Testis (tissue), 3 donors: ENCODE measurements around the gene TMEM184A. TPM values are rescaled to one million over a fixed set of nuclear protein-coding genes. Genes with fewer than 3 reads are reported as not detected.

Source experiments
- DNase-seq: peaks from one replicate; pipeline ENCODE4 v3.0.0-alpha.2; 2019
- H3K27ac ChIP-seq, 2 donors: fragments of 200-600 bp; sonication (generic); one replicate each; pipeline ENCODE4 v1.5.1; 2019
- H3K27me3 ChIP-seq: fragments of 200-600 bp; sonication (generic); one replicate; pipeline ENCODE4 v1.5.1; 2019
- H3K36me3 ChIP-seq: fragments of 200-600 bp; sonication (generic); one replicate; pipeline ENCODE4 v1.5.1; 2017; ENCODE audit warnings: low read depth; ENCODE audit errors: missing control alignments
- H3K4me1 ChIP-seq: fragments of 200-600 bp; sonication (generic); one replicate; pipeline ENCODE4 v1.5.1; 2019
- H3K4me3 ChIP-seq, 2 donors: fragments of 200-600 bp; sonication (generic); one replicate each; pipeline ENCODE4 v1.5.1; 2017 to 2019
- H3K9me3 ChIP-seq: fragments of 200-600 bp; sonication (generic); one replicate; pipeline ENCODE4 v1.5.1; 2017
- CTCF ChIP-seq, 3 experiments: fragments of 450-650 bp in 2 of 3; fragments of 200-600 bp in 1 of 3; sonication (generic) in 1 of 3; IDR thresholded peaks; one replicate each; pipeline ENCODE4 v1.5.1; 2016 to 2019; ENCODE audit warnings: antibody characterized with exemption in 3 of 3, mild to moderate bottlenecking in 2 of 3, moderate library complexity in 1 of 3
- POLR2A ChIP-seq: fragments of 450-650 bp; IDR thresholded peaks from one replicate; pipeline ENCODE4 v1.6.1; 2017; ENCODE audit warnings: antibody characterized with exemption, mild to moderate bottlenecking, moderate library complexity
- WGBS, 2 donors: methylation state at CpG; one replicate each; pipeline ENCODE4 v1.1.5; 2018; 5-methylcytosine and 5-hydroxymethylcytosine counted together
- intact Hi-C: fragments of 100-400 bp; cut with DNase I; formaldehyde crosslinking; loops from one replicate; pipeline ENCODE4 v1.15.1; 2023; ENCODE audit warnings: low total_unique reads
- polyA plus RNA-seq: library from polyadenylated mRNA; stranded (reverse); fragments of 350-450 nt; fragmentation: Illumina TruSeq; extraction: RNeasy Lipid Tissue Mini Kit (QIAGEN cat#74804); gene quantifications from one replicate; pipeline ENCODE4 v1.2.3, GENCODE V29; 2014; ENCODE audit warnings: low read depth, low replicate concordance; ENCODE audit not compliant: insufficient read depth
- total RNA-seq, 2 donors: library from RNA; depleted of rRNA; stranded (reverse); fragments of >200 nt; gene quantifications; one replicate each; pipeline ENCODE4 v1.2.3, GENCODE V29; 2016

Gene TMEM184A
- total and polyA plus RNA-seq, 3 donors from 2014 or later: 7.1 to 20.9 (median 18.7) TPM

GRCh38 chr7:1535100-1535458 lies 20.9 kb downstream of the TMEM184A start:
- WGBS, 2 donors: 61 to 71% methylated on average over 4 to 6 of the region's 6 CpGs
- H3K4me1 ChIP-seq: peaks cover 42% of the 10 kb centered on the region
- no peak overlapping the region for H3K27ac ChIP-seq
- intact Hi-C loops: no loop called here
- DNase-seq: no peak
- H3K36me3 ChIP-seq: no peaks in the 10 kb centered on the region
- H3K4me3 ChIP-seq: no peak overlapping the region
- TF ChIP-seq CTCF (IDR thresholded peaks at IDR 0.05): no peak
- no peak for TF ChIP-seq POLR2A
- H3K9me3 ChIP-seq: no peaks in the 10 kb centered on the region
- H3K27me3 ChIP-seq: no peaks in the 10 kb centered on the region

GRCh38 chr7:1534330-1535099 lies 21.5 kb downstream of the TMEM184A start:
- Histone ChIP-seq H3K9me3 (no peaks in the 10 kb centered on the region), H3K4me3 (no peak overlapping the region), H3K36me3 (no peaks in the 10 kb centered on the region), H3K27me3 (no peaks in the 10 kb centered on the region), H3K27ac (no peak overlapping the region), H3K4me1 (peaks cover 42% of the 10 kb centered on the region)
- intact Hi-C loops: no loop called here
- WGBS, 2 donors: 77 to 91% methylated on average over 20 to 30 of the region's 30 CpGs
- no peak for DNase-seq
- TF ChIP-seq POLR2A (no peak), CTCF (IDR thresholded peaks at IDR 0.05) (no peak)

- DNase-seq: no peak
Measured at GRCh38 chr7:1533547-1534329, 22.3 kb downstream of the TMEM184A start.

GRCh38 chr7:1533255-1533546 lies 22.8 kb downstream of the TMEM184A start:
- TF ChIP-seq POLR2A: no peak
- no peak for TF ChIP-seq CTCF (IDR thresholded peaks at IDR 0.05)
- Histone ChIP-seq H3K27me3 (no peaks in the 10 kb centered on the region), H3K27ac (peak overlapping the region; percentile 78 to 90), H3K9me3 (no peaks in the 10 kb centered on the region), H3K36me3 (no peaks in the 10 kb centered on the region), H3K4me1 (peaks cover 36% of the 10 kb centered on the region), H3K4me3 (no peak overlapping the region)
- no peak for DNase-seq
- intact Hi-C loops: no loop called here
- 67 to 71% methylated on average over 5 to 9 of the region's 9 CpGs for WGBS, 2 donors

More at GRCh38 chr7:1533547-1534329, 22.3 kb downstream of the TMEM184A start:
- Histone ChIP-seq H3K4me3 (no peak overlapping the region), H3K9me3 (no peaks in the 10 kb centered on the region), H3K36me3 (no peaks in the 10 kb centered on the region), H3K4me1 (peaks cover 41% of the 10 kb centered on the region), H3K27me3 (no peaks in the 10 kb centered on the region), H3K27ac (peak overlapping the region; percentile 78 to 90)
- no peak for TF ChIP-seq CTCF (IDR thresholded peaks at IDR 0.05)
- no peak for TF ChIP-seq POLR2A
- WGBS, 2 donors: 80 to 91% methylated on average over 13 to 24 of the region's 24 CpGs
- intact Hi-C loops: no loop called here
